Measurements from ENCODE around the gene ING3. TPM values are rescaled to one million over a fixed set of nuclear protein-coding genes. Genes with fewer than 3 reads are reported as not detected.

ING3 gene
- total RNA-seq, result 10 to 100 TPM; 10.1 to 19.1 (median 17.0) TPM
- polyA plus RNA-seq, result 10 to 100 TPM; 14.8 to 19.5 TPM
- long read RNA-seq, donor 1, transcript ING3-204 (11 exons, 1,447 nt), result minor isoform, 5 of 28 reads
- long read RNA-seq, donor 1, transcript ING3-201 (12 exons, 3,777 nt), result major isoform, 13 of 28 reads
- long read RNA-seq, donor 1, partial matches to known transcripts, result 4 of 28 reads
- long read RNA-seq, donor 1, other reads (novel, unspliced or antisense), result 2 of 28 reads
- long read RNA-seq, donor 2, transcript ING3-201 (12 exons, 3,777 nt), result minor isoform, 14 of 57 reads
- long read RNA-seq, donor 2, transcript ING3-202 (5 exons, 1,222 nt), result major isoform, 25 of 57 reads
- long read RNA-seq, donor 2, partial matches to known transcripts, result 14 of 57 reads
- long read RNA-seq, donor 2, other reads (novel, unspliced or antisense), result 0 of 57 reads
- long read RNA-seq, donor 3, partial matches to known transcripts, result 2 of 6 reads
- long read RNA-seq, donor 3, other reads (novel, unspliced or antisense), result 1 of 6 reads

DNA sequence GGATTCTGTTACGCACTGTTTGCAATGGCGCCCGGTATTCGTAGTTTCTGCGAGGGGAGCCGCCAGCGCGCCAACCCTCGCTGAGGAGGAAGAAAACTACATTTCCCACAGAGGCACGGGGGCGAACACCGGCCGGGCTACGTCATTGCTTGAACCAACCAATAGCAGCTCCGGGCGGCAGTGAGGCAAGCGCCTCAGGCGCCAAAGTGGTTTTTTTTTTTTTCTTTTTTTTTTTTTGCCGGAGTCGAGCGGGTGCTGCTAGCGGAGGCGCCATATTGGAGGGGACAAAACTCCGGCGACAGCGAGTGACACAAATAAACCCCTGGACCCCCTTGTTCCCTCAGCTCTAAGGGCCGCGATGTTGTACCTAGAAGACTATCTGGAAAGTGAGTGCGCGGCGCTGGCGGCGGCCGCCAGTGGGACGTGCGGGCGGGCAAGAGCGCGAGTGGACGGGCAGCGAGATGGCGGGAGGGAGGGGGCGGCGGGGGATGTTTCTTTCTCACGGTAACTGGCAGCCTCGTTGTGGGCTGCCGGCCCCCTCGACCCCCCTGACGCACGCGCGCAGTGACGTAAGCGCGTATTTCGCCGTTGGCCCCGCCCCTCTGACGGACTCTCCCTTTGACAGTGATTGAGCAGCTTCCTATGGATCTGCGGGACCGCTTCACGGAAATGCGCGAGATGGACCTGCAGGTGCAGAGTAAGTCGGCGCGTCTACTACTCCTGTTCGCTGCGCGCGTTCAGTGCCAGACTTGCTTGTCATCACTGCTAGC, at the start of gene ING3:
Gene ING3 (plus strand): TSS at position 239 of the 770 bp plus-strand sequence. CDS start 120 bp downstream, at position 359.
- peak within 1 kb of the TSS; percentile 78 for H3K4me3 ChIP-seq
- TF ChIP-seq CTCF (IDR thresholded peaks at IDR 0.05), result no peak
- peak; percentile 59 for TF ChIP-seq EP300 (IDR thresholded peaks at IDR 0.05)
- TF ChIP-seq POLR2A (IDR thresholded peaks at IDR 0.05), result peak; percentile 62
- H3K27ac ChIP-seq, result peak within 1 kb of the TSS; percentile 95 to 98
- H3K27me3 ChIP-seq, result no peaks in the 10 kb centered on the region
- intact Hi-C loops (cut with DNase I), result no loop called here
- no peaks in the 10 kb centered on the region for H3K4me1 ChIP-seq (ENCODE audit: insufficient read depth)
- DNase-seq, result peak; percentile 95 to 97 (median 96)
- no peaks in the 10 kb centered on the region for H3K9me3 ChIP-seq
- 0 to 1% (median 0%) methylated on average over 69 to 71 of the region's 71 CpGs for WGBS, 3 donors
- no peaks in the 10 kb centered on the region for H3K36me3 ChIP-seq

DNA sequence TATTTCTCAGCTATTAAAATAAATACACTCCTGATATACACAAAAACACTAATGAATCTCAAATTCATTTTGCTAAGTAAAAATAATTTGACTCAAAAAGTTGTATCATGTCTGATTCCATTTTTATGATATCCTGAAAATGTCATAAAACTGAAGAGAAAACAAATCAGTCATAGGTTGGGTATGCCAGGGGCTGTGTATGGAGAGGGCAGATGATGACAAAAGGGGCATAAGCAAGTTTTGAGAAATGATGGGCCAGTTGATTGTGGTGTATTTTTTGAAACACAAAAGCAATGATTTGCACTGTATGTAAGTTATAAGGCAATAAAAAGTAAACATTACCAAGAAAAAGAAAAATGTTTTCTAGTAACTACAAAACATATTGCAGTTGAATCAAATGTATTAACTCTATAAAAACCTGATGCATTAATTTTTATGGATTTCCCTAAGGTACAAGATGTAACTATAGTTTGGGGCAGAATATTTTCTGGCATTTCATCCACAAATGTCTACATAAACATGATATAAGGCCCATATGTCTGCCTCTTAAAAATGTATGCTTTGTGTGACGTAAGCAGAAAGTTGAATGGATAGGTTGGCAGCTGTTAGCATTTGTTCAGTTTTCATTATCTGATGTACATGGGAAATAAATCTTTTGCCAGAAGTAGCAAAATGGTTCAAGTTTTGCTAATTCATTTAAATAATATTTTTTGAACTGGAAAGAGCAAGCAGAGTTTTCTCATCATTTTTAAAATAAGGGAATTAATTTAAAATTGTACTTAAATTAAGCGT, 35.1 kb upstream of the ING3 start:
- no peaks in the 10 kb centered on the region for H3K9me3 ChIP-seq
- no peak for DNase-seq
- no peaks in the 10 kb centered on the region for H3K27me3 ChIP-seq
- H3K4me1 ChIP-seq (ENCODE audit: insufficient read depth), result no peaks in the 10 kb centered on the region
- H3K27ac ChIP-seq, result no peak overlapping the region
- no peak overlapping the region for H3K4me3 ChIP-seq
- no peaks in the 10 kb centered on the region for H3K36me3 ChIP-seq
- WGBS, 3 donors, result 65 to 83% (median 69%) methylated on average over 2 of the region's 2 CpGs
- TF ChIP-seq POLR2A (IDR thresholded peaks at IDR 0.05) (no peak), EP300 (IDR thresholded peaks at IDR 0.05) (no peak), CTCF (IDR thresholded peaks at IDR 0.05) (no peak)
- intact Hi-C loops (cut with DNase I), result no loop called here

GRCh38 chr7:120916121-120916520, 34.5 kb upstream of the ING3 start:
- intact Hi-C loops (cut with DNase I), result no loop called here
- Histone ChIP-seq H3K9me3 (no peaks in the 10 kb centered on the region), H3K4me1 (ENCODE audit: insufficient read depth) (no peaks in the 10 kb centered on the region), H3K27me3 (no peaks in the 10 kb centered on the region), H3K36me3 (no peaks in the 10 kb centered on the region), H3K4me3 (no peak overlapping the region), H3K27ac (no peak overlapping the region)
- no peak for DNase-seq
- TF ChIP-seq CTCF (IDR thresholded peaks at IDR 0.05), result no peak
- no peak for TF ChIP-seq POLR2A (IDR thresholded peaks at IDR 0.05)
- no peak for TF ChIP-seq EP300 (IDR thresholded peaks at IDR 0.05)
- 5 to 19% (median 9%) methylated on average over 3 of the region's 3 CpGs for WGBS, 3 donors

DNA sequence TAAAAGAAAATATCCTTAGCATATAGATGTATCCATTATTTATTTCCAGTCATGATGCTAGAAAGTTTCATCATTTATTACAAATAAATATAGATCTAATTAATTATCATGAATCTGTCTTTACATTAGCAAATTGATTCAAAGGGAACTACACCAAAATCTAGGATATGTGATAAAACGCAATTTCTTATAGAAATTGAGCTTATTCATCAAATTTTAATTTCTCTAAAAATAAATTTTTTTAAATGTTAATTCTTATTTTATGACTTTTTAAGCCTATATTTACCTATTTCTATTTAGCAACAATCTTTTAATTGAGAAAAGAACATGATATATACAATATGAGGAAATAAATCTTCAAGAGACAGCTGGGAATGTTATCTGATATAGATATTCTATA, 34.0 kb upstream of the ING3 start:
- Histone ChIP-seq H3K36me3 (no peaks in the 10 kb centered on the region), H3K27me3 (no peaks in the 10 kb centered on the region), H3K4me3 (no peak overlapping the region), H3K9me3 (no peaks in the 10 kb centered on the region), H3K27ac (no peak overlapping the region), H3K4me1 (ENCODE audit: insufficient read depth) (no peaks in the 10 kb centered on the region)
- DNase-seq, result no peak
- 86 to 89% (median 89%) methylated on average over 1 of the region's 1 CpG for WGBS, 3 donors
- intact Hi-C loops (cut with DNase I), result no loop called here
- no peak for TF ChIP-seq POLR2A (IDR thresholded peaks at IDR 0.05)
- TF ChIP-seq CTCF (IDR thresholded peaks at IDR 0.05), result no peak
- no peak for TF ChIP-seq EP300 (IDR thresholded peaks at IDR 0.05)

Data from ovary (tissue), 10 donors.